Measurements from ENCODE around the gene HNRNPCL4.
"Not testable (repeated sequence)": the region's sequence is repeated elsewhere in the genome, so short reads cannot be mapped to it uniquely, and the experiment has no call there.

HNRNPCL4 gene

GRCh38 chr1:13155909-13156308, 9.5 kb downstream of the HNRNPCL4 start, which contains the start of gene PRAMEF26:
Gene PRAMEF26 (minus strand): TSS chr1:13156009. CDS start chr1:13153095, 2,914 bp downstream.
- H2AFZ ChIP-seq (ENCODE audit: low read depth, low read length); H3K4ac ChIP-seq (ENCODE audit: low read depth in 1 of 2, low read length in 2 of 2); H2AK5ac ChIP-seq (ENCODE audit: low read length, severe bottlenecking); H3K9me3 ChIP-seq (ENCODE audit: control insufficient read depth, low read length); H2BK120ac ChIP-seq (ENCODE audit: low read depth, low read length); H3K9ac ChIP-seq (ENCODE audit: low read length); H3K4me2 ChIP-seq (ENCODE audit: low read length, poor library complexity, severe bottlenecking); H3K4me3 ChIP-seq (ENCODE audit: insufficient read depth in 1 of 2, low read depth in 1 of 2, low read length in 2 of 2); H4K91ac ChIP-seq (ENCODE audit: low read length); H2BK15ac ChIP-seq (ENCODE audit: low read depth, poor library complexity, severe bottlenecking); H3K4me1 ChIP-seq (ENCODE audit: control insufficient read depth, insufficient read depth, low read depth, low read length); H2BK12ac ChIP-seq (ENCODE audit: low read length in 2 of 2); H2BK5ac ChIP-seq (ENCODE audit: low read depth, low read length, poor library complexity, severe bottlenecking); H3K79me1 ChIP-seq (replicated peaks; ENCODE audit: low read length, poor library complexity, severe bottlenecking); DNase-seq; H3K23ac ChIP-seq (ENCODE audit: low read length in 2 of 2); H3K36me3 ChIP-seq (ENCODE audit: control insufficient read depth in 1 of 2, insufficient read depth in 2 of 2, low read depth in 1 of 2, low read length in 2 of 2); H3K14ac ChIP-seq (ENCODE audit: low read length in 2 of 2); H3K18ac ChIP-seq (ENCODE audit: low read depth in 1 of 2, low read length in 2 of 2); H3K27ac ChIP-seq (ENCODE audit: low read length, poor library complexity, severe bottlenecking); H4K8ac ChIP-seq (ENCODE audit: low read length); H3K27me3 ChIP-seq (ENCODE audit: control insufficient read depth in 1 of 2, insufficient read depth in 1 of 2, low read length in 2 of 2): not testable (repeated sequence)
- no CpG with 5 or more reads among the region's 5 CpGs for WGBS

DNA sequence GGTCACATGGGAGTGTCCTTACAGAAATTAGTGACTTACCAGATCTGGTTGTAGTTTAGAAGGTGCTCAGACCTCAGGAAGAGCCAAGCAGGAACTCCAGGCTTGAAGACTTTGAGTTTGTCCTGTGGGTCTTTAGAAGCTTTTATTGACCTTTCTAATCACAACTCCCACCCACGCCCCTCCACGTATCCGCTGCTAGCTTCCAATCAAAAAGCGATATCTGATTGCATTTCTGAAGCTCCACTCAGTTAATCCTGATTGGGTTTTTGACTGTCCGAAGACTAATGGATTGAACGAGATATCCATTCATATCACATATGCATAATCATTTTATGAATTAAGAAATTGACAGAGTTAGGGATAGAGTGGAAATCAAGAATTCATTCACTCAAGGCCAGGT, 48.7 kb downstream of the HNRNPCL4 start, which contains the start of gene HNRNPCL2:
TSS of gene HNRNPCL2 (minus strand) at position 101 of the 400 bp plus-strand sequence. CDS start 454 bp downstream, outside the sequence.
- H3K36me3 ChIP-seq (ENCODE audit: control insufficient read depth in 1 of 2, insufficient read depth in 2 of 2, low read depth in 1 of 2, low read length in 2 of 2); H2AFZ ChIP-seq (ENCODE audit: low read depth, low read length); H3K18ac ChIP-seq (ENCODE audit: low read depth in 1 of 2, low read length in 2 of 2); H3K27me3 ChIP-seq (ENCODE audit: control insufficient read depth in 1 of 2, insufficient read depth in 1 of 2, low read length in 2 of 2); H3K9me3 ChIP-seq (ENCODE audit: control insufficient read depth, low read length); H4K91ac ChIP-seq (ENCODE audit: low read length); H3K4me2 ChIP-seq (ENCODE audit: low read length, poor library complexity, severe bottlenecking); H3K9ac ChIP-seq (ENCODE audit: low read length); DNase-seq; H2AK5ac ChIP-seq (ENCODE audit: low read length, severe bottlenecking); H4K8ac ChIP-seq (ENCODE audit: low read length); H3K27ac ChIP-seq (ENCODE audit: low read length, poor library complexity, severe bottlenecking); H2BK5ac ChIP-seq (ENCODE audit: low read depth, low read length, poor library complexity, severe bottlenecking); H2BK15ac ChIP-seq (ENCODE audit: low read depth, poor library complexity, severe bottlenecking); H3K4ac ChIP-seq (ENCODE audit: low read depth in 1 of 2, low read length in 2 of 2); H3K4me1 ChIP-seq (ENCODE audit: control insufficient read depth, insufficient read depth, low read depth, low read length); H3K23ac ChIP-seq (ENCODE audit: low read length in 2 of 2); H2BK12ac ChIP-seq (ENCODE audit: low read length in 2 of 2); H2BK120ac ChIP-seq (ENCODE audit: low read depth, low read length); H3K79me1 ChIP-seq (replicated peaks; ENCODE audit: low read length, poor library complexity, severe bottlenecking); H3K4me3 ChIP-seq (ENCODE audit: insufficient read depth in 1 of 2, low read depth in 1 of 2, low read length in 2 of 2); H3K14ac ChIP-seq (ENCODE audit: low read length in 2 of 2): not testable (repeated sequence)
- WGBS: no CpG with 5 or more reads among the region's 6 CpGs

Measured in mesenchymal stem cell (in vitro differentiated cells and primary cell).